ENCODE measurements around the gene CDKN1B. TPM values are rescaled to one million over a fixed set of nuclear protein-coding genes. Genes with fewer than 3 reads are reported as not detected.
A peak's percentile ranks its signal among the peaks of the same experiment; 100 is the strongest.

CDKN1B gene
- total RNA-seq (2016; rRNA removed; fragmentation: Illumina TruSeq; extraction: Trizol) (37.2 and 39.6 TPM in 2 replicates), polyA plus RNA-seq (2011; rRNA removed) (18.8 and 20.1 TPM in 2 replicates), polyA minus RNA-seq (2011; rRNA and poly(A)+ RNA removed; ENCODE audit: low replicate concordance) (10.2 and 11.3 TPM in 2 replicates), Bru-seq, nascent RNA (percentile 99 among the genes with signal in this experiment), BruChase-seq, experiment 1, labeled RNA remaining after a 6-hour chase (percentile 95 among the genes with signal in this experiment), BruChase-seq, experiment 2, labeled RNA remaining after a 2-hour chase (percentile 99 among the genes with signal in this experiment)
- total RNA-seq (2016; cell fraction: cytosol; rRNA removed; fragmentation: Illumina TruSeq; extraction: Trizol; ENCODE audit: low read depth): 7.8 TPM in 2 replicates
- total RNA-seq (2016; cell fraction: insoluble cytoplasmic fraction; rRNA removed; fragmentation: Illumina TruSeq; extraction: Trizol): 39.5 and 39.9 TPM in 2 replicates
- 22.3 and 22.5 TPM in 2 replicates for total RNA-seq (2016; cell fraction: membrane; rRNA removed; fragmentation: Illumina TruSeq; extraction: Trizol)
- 31.7 and 35.6 TPM in 2 replicates for total RNA-seq (2016; cell fraction: nucleus; rRNA removed; fragmentation: Illumina TruSeq; extraction: Trizol)
- 14.5 and 17.0 TPM in 2 replicates for polyA plus RNA-seq (2011; cell fraction: cytosol; rRNA removed)
- 9.6 and 9.9 TPM in 2 replicates for polyA plus RNA-seq (2011; cell fraction: nucleus; rRNA removed)
- 30.9 and 36.9 TPM in 2 replicates for polyA plus RNA-seq (2012)
- polyA plus RNA-seq (2016; cell fraction: cytosol; fragmentation: Illumina TruSeq; extraction: Trizol; ENCODE audit: low read depth): 3.1 TPM in 2 replicates
- polyA plus RNA-seq (2016; cell fraction: insoluble cytoplasmic fraction; fragmentation: Illumina TruSeq; extraction: Trizol; ENCODE audit: low read depth): 48.4 and 51.0 TPM in 2 replicates
- polyA plus RNA-seq (2016; cell fraction: membrane; fragmentation: Illumina TruSeq; extraction: Trizol; ENCODE audit: low read depth): 11.6 TPM in 2 replicates
- 40.3 and 40.5 TPM in 2 replicates for polyA plus RNA-seq (2016; cell fraction: nucleus; fragmentation: Illumina TruSeq; extraction: Trizol; ENCODE audit: insufficient read depth, low read depth)
- 18.2 and 23.5 TPM in 2 replicates for polyA minus RNA-seq (2011; cell fraction: cytosol; rRNA and poly(A)+ RNA removed)
- polyA minus RNA-seq (2011; cell fraction: nucleus; rRNA and poly(A)+ RNA removed): 27.1 and 37.2 TPM in 2 replicates
- long read RNA-seq, experiment 1, transcript CDKN1B-201 (3 exons, 2,657 nt): major isoform, 19 of 23 reads
- long read RNA-seq, experiment 1, partial matches to known transcripts: 4 of 23 reads
- long read RNA-seq, experiment 1, other reads (novel, unspliced or antisense): 0 of 23 reads
- long read RNA-seq, experiment 2, transcript CDKN1B-201 (3 exons, 2,657 nt): major isoform, 22 of 87 reads
- long read RNA-seq, experiment 2, partial matches to known transcripts: 2 of 87 reads
- long read RNA-seq, experiment 2, other reads (novel, unspliced or antisense): 63 of 87 reads

DNA sequence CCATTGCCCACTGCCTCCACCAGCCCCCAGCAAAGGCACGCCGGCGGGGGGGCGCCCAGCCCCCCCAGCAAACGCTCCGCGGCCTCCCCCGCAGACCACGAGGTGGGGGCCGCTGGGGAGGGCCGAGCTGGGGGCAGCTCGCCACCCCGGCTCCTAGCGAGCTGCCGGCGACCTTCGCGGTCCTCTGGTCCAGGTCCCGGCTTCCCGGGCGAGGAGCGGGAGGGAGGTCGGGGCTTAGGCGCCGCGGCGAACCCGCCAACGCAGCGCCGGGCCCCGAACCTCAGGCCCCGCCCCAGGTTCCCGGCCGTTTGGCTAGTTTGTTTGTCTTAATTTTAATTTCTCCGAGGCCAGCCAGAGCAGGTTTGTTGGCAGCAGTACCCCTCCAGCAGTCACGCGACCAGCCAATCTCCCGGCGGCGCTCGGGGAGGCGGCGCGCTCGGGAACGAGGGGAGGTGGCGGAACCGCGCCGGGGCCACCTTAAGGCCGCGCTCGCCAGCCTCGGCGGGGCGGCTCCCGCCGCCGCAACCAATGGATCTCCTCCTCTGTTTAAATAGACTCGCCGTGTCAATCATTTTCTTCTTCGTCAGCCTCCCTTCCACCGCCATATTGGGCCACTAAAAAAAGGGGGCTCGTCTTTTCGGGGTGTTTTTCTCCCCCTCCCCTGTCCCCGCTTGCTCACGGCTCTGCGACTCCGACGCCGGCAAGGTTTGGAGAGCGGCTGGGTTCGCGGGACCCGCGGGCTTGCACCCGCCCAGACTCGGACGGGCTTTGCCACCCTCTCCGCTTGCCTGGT lies at the start of gene CDKN1B:
Gene CDKN1B (plus strand): TSS at position 576 of the 793 bp plus-strand sequence. CDS start 472 bp downstream, outside the sequence.
- in situ Hi-C loops (cut with HindIII; ENCODE audit: extremely low pct_ligation_motif_present, low pct_unique_long_range_greater_than_20kb): loop anchor here (25.0 kb wide), 1 partner anchor 630 kb away; no protein-coding TSS in a partner anchor
- WGBS (ENCODE audit: low lambda C conversion rate): 1% methylated on average over 12 of the region's 81 CpGs
- POLR2A ChIA-PET: interaction anchor here (0.9 to 4.7 kb wide), 10 partner anchors 8 to 365 kb away, joined by 3 to 66 read pairs (median 4); partner anchors contain the start of gene BORCS5
- peak within 1 kb of the TSS; percentile 99 for H3K27ac ChIP-seq (ENCODE audit: extremely low read length, insufficient read depth, low read length)
- H3K4me3 ChIP-seq (replicated peaks in 1 of 3; ENCODE audit: insufficient read depth in 1 of 3, low read depth in 2 of 3, low read length in 3 of 3): peak within 1 kb of the TSS; percentile 92 to 96 (median 96)
- H3K4me1 ChIP-seq (ENCODE audit: insufficient read depth, low read length): peaks cover 47% of the 10 kb centered on the region
- intact Hi-C loops (cut with micrococcal nuclease; ENCODE audit: unreplicated experiment): loop anchor here (1.0 to 5.0 kb wide), 2 partner anchors 8 to 155 kb away; partner anchors contain the start of gene DUSP16
- peak within 1 kb of the TSS; percentile 98 for H3K4me2 ChIP-seq (ENCODE audit: low read depth, low read length)
- 0 out of 5 replicates have a peak, but pooled peaks cover 1 to 9% of the 10 kb centered on the region in 2 experiments for H3K36me3 ChIP-seq (replicated peaks in 1 of 2; ENCODE audit: control insufficient read depth in 1 of 2, insufficient read depth in 2 of 2, low read length in 2 of 2)
- CTCF ChIA-PET (ENCODE audit: low intra/inter-chr PET ratio, low total read pairs): no interaction called here
- H3K79me2 ChIP-seq (ENCODE audit: insufficient read depth, low read length): peaks cover 60% of the 10 kb centered on the region
- no peaks in the 10 kb centered on the region for H3K9me3 ChIP-seq (ENCODE audit: low read length)
- H2AFZ ChIP-seq (ENCODE audit: low read length): peak within 1 kb of the TSS; percentile 82
- peak; percentile 86 for ATAC-seq
- peak; percentile 86 for DNase-seq (ENCODE audit: low spot score)
- peaks cover 15% of the 10 kb centered on the region; the same call in 1 of the 2 replicates for H4K20me1 ChIP-seq (ENCODE audit: insufficient read depth, low read length)
- no peaks in the 10 kb centered on the region; a peak in 2 of 5 replicates for H3K27me3 ChIP-seq (ENCODE audit: control insufficient read depth in 1 of 2, insufficient read depth in 2 of 2, low read length in 2 of 2)
- no peak for FAIRE-seq
- BruUV-seq (replicated peaks): TSS peak; percentile 79
- H3K9ac ChIP-seq (ENCODE audit: insufficient read depth, low read depth, low read length): peak within 1 kb of the TSS; percentile 99
- TF ChIP-seq, protein P1, sequence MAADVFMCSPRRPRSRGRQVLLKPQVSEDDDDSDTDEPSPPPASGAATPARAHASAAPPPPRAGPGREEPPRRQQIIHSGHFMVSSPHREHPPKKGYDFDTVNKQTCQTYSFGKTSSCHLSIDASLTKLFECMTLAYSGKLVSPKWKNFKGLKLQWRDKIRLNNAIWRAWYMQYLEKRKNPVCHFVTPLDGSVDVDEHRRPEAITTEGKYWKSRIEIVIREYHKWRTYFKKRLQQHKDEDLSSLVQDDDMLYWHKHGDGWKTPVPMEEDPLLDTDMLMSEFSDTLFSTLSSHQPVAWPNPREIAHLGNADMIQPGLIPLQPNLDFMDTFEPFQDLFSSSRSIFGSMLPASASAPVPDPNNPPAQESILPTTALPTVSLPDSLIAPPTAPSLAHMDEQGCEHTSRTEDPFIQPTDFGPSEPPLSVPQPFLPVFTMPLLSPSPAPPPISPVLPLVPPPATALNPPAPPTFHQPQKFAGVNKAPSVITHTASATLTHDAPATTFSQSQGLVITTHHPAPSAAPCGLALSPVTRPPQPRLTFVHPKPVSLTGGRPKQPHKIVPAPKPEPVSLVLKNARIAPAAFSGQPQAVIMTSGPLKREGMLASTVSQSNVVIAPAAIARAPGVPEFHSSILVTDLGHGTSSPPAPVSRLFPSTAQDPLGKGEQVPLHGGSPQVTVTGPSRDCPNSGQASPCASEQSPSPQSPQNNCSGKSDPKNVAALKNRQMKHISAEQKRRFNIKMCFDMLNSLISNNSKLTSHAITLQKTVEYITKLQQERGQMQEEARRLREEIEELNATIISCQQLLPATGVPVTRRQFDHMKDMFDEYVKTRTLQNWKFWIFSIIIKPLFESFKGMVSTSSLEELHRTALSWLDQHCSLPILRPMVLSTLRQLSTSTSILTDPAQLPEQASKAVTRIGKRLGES (CRISPR knock-in tag; IDR thresholded peaks at IDR 0.05; ENCODE audit: borderline replicate concordance): no peak
- TF ChIP-seq ZNF841 (CRISPR knock-in tag; IDR thresholded peaks at IDR 0.05; ENCODE audit: borderline replicate concordance): peak; percentile 60; the same call in 1 of the 2 replicates
- TF ChIP-seq MLLT10 (CRISPR knock-in tag; IDR thresholded peaks at IDR 0.05): no peak
- no peak for TF ChIP-seq ZEB1 (IDR thresholded peaks at IDR 0.05; ENCODE audit: insufficient replicate concordance, low read depth)
- TF ChIP-seq ZBED4 (CRISPR knock-in tag; IDR thresholded peaks at IDR 0.05; ENCODE audit: borderline replicate concordance): peak; percentile 56
- no peak for TF ChIP-seq SIN3B (IDR thresholded peaks at IDR 0.05; ENCODE audit: low read length)
- peak; percentile 57; the same call in 1 of the 2 replicates for TF ChIP-seq ZNF777 (CRISPR knock-in tag; IDR thresholded peaks at IDR 0.05)
- no peak for TF ChIP-seq NFE2L2 (IDR thresholded peaks at IDR 0.05; ENCODE audit: low read length)
- TF ChIP-seq SIN3A (IDR thresholded peaks at IDR 0.05; ENCODE audit: borderline replicate concordance, low read depth, low read length): peak; percentile 63
